Limb (tissue), 2 donors: ENCODE measurements around the gene COX10.
"Not testable (repeated sequence)": the region's sequence is repeated elsewhere in the genome, so short reads cannot be mapped to it uniquely, and the experiment has no call there.

Source experiments
- DNase-seq, 2 donors: peaks; one replicate each; pipeline ENCODE4 v3.0.0-alpha.2; 2016; ENCODE audit errors: extremely low spot score in 2 of 2

Gene COX10

DNA sequence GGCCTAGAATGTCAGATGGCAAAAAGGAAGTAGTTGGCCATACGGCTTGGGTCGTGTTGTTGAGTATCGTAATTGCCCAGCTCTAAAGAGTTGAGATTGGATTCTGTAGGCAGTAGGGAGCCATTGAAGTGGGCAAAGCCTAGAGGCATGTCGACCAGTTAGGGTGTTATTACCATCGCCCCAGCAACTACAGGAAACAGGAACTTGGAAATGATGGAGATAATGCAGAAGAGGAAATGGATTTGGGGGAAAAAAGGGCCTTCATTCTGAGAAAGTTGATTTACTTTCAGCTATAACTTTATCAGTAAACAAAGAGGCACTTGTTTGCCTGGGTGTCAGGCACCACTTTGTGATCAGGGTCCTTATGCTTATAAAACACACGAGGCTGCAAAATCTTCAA is 52.6 kb downstream of the COX10 start:
- DNase-seq: no peak

DNA sequence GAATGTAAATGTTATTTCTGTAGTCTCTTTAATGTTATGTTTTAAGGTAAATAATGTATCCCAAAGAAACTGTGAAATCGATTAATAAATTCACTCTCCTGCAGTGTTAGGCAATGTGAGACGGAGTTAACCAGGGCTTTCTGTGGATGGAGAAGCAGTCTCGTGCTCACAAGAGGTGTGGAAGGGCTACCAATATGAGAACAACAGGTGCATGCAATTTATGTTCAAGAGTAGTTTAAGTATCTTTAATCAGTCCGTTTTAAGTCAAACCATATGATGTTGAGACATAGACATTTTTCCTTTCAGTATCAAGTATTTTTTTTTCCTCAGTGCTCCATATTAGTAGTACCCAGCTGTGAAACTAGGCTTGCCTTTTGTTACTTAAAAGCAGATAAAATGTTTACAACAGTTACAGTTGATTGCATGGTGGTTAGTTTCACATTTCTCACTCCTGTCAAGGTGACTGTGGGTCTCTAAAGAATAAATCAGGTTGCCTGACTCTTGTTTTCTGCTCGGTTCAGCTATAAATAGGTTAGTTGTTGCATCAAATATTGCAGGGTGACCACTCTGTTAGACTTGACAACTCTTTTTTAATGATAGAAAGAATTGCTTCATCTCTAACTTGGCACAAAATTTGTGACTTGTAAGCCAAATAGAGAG is 54.4 kb downstream of the COX10 start:
- DNase-seq: no peak

DNA sequence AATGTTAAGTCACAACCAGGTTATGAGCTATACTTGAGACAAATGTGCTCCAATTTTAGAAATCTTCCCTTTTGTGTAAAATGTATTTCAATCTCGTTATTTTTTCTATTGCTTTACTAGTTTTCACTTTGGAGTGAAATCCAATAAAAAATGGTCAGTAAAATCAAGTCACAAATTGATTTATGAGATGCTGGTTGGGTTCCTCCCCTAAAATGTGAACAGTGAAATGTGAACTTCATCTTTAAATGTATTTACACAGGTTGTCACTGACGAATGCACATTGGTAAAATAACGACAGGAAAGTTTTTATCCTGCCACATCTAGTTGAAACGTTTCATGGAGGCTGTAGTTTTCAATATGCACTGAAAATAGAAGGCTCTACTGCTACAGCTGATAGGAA is 55.5 kb downstream of the COX10 start:
- DNase-seq: no peak

DNA sequence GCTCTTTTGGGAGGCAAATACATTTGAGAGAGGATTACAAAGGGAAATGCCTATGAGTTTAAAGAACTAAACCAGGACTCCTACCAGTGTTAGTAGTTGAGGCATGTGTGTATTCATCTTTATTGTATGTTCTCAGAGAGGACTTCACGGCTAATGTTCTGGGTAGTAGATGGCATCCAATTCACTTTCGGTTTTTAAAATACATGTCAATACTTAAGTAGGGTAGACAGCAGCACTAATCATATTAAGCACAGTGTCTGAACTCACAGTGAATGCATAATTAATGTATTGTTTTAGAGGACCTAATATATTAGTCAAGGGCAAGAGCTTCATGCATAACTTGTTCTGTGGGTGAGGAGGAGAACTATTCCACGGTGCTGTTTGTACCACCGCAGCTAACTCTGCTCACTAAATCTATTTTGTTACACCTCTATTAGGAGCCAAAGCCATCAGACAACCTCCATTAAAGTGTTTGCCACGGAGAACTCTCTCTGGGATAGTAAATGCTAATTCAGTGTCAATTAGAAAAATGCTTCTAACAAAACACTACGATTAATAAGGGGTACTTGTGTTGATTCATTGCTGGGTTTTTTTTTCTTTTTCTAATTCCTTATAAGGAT is 56.3 kb downstream of the COX10 start:
- no peak for DNase-seq

DNA sequence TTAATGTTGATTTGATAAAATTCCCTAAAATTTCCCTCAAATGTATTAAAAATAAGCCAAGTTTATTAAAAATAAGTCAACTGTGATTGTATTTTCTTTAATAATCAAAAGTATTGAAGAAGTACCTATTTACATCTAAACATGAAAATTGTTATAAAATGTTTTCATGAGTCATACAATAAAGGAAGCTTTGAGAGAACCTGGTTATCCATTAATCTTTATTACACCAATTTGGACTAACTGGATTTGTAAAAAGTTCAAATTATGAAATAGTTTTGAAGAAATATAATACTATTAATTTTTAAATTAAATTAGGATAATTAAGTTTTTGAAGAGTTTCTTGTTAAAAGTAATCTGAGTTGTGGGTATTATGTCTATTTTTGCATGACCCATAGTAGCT is 63.8 kb downstream of the COX10 start:
- no peak for DNase-seq

DNA sequence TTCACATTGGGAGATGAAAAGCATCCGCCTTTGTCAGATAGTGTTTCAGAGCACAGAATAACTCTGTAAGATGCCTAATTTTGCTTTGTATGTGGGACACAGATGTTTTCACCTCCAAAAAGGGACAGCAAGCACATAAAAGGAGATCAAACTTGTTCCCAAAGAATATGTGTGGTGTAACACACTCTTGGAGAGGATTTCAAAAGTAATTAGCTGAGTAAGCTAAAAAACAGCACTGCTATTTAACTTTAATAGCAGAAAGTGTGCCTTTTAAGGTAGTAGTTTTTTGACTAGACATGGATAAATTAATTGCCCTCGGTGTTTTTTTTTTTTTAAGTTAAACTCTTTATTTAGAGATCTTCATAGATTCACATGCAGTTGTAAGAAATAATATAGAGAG is 65.2 kb downstream of the COX10 start:
- DNase-seq: no peak

DNA sequence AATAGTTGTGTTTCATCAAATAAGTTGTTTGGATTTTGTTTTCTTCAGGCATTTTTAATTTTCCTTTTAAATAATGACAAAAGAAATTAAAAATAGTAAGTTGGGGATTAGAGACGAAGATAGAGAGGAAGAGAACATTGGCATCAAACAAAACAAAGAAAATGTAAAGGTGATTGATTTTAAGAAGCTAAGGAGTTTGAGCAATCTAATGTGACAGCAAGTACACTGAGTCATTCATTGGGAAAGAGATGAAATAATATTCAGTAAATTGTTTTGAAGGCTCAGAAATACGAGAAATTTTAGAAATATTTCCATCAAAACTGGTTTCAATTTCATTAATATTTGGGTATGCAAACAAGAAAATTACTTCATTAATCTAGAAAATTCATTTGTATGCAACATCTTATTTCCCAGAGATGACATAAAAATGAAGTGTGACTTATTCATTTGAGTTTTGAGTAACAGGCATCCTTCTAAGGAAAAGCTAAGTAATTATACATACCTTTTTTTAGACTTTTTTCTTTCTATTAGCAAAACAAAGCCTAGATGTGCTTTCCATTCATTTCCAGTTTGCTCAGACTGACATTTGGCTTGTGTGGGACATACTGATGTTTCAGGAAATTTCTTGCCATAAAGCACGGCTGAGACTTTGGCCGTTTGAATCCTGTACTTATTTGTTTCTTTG is 66.7 kb downstream of the COX10 start:
- no peak for DNase-seq

DNA sequence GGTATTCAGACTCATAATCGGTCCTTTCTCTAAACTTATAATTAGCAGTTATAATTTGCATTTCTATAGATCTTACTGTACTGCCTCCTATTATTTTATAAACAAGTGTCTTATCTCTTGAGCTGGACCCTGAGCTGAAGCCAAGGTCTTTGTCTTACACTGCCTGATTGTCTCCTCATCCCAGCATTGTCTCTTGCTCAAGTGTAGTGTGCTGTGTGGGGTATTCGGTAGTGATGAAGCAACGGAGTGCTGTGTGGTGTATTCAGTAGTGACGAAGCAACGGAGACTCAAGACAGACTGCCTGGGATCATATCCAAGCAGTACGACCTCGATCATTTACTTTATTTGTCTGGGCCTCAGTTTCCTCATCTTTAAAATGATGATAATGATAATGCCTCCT is 69.3 kb downstream of the COX10 start:
- no peak for DNase-seq

DNA sequence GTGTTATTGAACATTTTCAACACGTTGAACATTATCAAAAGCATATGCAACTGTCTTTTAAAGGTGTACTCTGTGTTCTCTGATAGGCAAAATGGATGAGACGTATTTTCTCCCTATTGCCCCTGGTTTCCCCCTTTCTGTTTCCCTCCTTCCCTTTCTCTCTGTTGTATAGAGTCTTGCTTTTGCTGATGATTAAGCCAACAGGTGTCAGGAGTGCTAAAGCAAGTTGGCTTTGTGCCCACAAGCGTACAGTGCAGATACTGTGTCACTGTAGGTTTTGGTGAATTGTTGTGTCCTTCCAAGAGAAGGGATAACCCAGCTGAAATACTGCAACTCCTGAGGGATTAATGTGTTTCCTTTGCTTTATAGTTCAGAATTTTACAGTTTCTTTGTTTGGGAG is 74.4 kb downstream of the COX10 start:
- DNase-seq: peak; percentile 35 to 39

DNA sequence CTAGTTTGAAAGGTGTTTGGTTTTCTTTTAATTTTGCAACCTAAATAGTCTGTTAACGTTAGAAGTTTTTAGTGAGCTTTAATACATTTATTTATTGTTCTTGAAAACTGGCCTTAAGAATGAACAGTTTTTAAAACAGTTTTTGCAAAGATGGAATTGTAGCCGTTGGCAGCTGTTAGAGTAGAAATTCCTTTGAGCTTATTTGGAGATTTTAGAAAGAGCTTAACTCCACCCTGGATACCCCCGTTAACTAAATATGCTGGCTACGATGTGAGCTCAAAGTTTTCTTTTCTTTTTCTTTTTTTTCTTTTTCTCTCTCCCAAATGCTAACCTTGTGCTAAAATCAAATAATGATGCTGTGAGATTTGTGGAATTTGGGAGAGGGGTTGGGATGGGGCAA is 75.2 kb downstream of the COX10 start:
- DNase-seq: peak in 1 of 2 donors; percentile 28

DNA sequence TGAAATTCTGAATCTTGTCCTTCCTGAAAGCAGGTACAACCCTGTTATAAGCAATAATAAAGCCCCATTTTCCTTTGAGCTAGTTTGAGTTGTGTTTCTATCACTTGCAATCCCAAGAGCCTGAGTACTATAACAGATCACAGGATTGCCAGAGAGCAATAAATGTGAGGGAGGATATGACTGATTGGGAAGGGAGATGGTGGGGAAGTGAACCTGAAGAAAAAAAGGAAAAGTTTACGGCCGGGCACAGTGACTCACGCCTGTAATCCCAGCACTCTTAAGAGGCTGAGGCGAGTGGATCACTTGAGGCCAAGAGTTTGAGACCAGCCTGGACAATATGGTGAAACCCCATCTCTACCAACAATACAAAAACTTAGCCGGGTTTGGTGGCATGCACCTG is 80.4 kb downstream of the COX10 start:
- no peak for DNase-seq

DNA sequence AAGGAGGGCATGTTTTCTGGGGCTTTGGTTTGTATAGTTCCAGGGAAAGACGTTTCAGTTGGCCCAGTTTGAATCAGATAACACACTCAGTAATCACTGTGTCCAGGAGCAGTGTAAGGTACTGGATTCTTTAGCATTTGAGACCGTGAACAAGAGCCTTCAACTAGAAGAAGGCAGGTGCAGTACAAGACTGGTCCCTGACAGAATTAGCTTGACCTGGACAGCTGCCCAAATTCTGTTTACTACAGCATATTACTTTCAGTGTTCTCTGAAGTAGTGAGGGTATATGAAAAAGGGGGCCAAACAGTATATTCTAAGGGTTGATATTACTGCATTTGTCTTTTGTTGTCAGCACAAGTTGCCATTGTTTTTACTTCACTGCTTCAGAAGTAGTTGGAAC is 81.3 kb downstream of the COX10 start:
- DNase-seq: no peak

DNA sequence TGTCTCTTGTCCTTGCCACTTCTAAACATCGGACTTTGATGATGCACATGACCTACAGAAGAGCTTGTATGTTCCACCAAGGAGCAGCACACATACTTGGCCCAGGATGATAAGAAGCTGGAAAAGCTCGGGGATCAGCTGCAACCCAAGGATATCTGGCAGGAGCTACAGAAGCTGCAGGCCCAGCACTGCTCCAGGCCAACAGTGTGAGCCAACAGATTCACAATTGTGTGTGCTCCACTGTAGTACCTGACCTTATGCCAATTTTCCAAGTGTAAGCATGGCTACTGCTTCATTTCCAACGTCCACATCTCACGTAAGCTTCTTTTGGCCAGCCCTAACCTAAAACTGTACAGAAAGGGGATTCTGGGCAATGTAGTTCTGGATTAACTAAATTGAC is 83.4 kb downstream of the COX10 start:
- peak in 1 of 2 donors; percentile 51 for DNase-seq

DNA sequence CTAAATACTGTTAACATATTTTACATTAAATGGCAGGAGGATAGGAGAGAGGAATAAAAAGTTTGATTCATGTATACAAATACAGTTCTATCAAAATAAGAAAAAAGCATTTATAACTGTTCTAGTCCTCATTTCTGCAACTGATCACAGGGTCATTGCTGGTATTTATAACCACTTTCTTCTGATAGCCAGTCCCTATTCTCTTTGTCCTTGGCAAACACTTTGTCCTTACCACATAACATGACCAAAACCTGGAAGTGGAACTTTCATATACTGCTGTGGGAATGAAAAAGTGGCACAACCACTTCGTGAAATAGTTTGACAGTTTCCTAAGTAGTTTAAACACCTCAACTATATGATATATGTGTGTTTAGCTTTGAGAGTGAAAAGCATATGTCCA is 84.1 kb downstream of the COX10 start:
- no peak for DNase-seq

DNA sequence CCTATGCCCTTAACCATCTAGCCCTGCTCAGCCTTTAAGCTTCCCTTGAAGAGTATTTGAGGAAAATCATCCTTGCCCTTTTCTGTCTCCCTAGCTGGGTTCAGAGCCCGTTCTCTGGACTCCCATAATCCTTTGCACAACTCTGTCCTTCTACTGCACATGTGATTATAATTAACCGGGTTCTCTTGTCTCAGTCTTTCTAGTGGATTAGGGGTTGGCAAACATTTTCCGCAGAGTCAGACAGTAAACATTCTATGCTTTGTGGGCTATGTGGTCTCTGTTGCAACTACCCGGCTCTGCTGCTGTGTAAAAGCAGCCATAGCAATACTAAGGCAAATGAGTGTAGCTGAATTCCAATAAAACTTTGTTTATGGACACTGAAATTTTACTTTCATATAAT is 87.4 kb downstream of the COX10 start:
- no peak for DNase-seq

DNA sequence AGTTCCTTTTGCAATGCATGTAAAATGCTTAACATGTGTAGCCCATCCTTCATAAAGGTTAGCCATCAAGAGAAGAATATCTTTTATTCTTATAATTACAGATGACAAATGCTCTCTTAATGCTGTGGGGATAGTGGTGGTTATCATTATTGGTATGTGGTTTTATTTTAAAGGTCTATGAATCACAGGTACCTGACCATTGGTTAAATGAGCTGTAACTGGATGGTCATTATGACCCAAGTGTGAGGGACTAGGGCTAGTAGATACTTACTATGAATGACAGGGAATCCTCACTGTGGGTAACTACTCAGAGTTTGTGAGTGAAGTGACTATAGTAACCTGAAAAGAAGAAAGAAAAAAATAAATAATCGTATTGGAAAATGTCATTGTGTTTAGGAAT is 88.5 kb downstream of the COX10 start:
- no peak for DNase-seq

DNA sequence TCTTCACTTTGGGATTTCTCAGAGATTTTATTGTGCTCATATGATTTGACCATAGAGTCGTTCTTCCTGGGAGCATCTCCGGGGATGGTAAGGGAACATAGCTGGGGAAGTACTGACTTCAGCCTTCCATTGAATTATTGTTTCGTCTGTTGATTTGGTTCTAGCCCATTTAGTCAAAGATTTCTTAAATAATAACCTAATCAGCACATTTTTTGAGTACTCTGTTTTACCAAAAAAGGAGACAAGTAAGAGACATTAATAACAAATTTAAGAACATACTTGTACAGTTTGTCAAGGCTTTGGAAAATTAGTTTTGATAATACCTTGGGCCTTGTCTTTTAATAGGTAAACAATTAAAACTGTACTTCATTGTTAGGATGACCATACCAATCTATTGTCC is 89.4 kb downstream of the COX10 start:
- DNase-seq: no peak

DNA sequence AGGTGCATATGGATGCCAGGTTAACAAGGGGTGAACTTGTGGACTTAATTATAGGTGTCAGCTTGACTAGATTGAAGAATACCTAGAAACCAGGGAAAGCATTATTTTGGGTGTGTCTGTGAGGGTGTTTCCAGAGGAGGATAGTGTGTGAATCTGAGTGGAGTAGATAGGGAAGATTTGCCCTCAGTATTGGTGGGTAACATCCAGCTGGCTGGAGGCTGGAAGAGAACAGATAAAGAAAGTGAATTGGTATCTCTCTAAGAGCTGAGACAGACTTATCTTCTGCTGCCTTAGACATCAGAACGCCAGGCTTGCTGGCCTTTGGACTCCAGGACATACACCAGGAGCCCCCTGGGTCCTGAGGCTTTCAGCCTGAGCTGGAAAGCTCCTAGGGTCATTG is 92.1 kb downstream of the COX10 start:
- no peak for DNase-seq

DNA sequence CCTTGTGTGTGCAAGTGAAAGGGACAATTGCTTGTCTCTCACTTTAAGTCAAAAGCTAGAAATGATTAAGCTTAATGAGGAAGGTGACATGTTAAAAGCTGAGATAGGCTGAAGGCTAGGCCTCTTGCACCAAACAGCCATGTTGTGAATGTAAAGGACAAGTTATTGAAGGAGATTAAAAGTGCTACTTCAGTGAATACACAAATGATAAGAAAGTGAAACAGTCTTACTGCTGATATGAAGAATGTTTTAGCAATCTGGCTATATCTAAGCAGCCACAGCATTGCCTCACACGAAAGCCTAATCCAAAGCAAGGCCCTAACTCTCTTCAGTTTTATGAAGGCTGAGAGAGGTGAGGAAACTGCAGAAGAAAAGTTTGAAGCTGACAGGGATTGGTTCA is 96.3 kb downstream of the COX10 start:
- no peak for DNase-seq

DNA sequence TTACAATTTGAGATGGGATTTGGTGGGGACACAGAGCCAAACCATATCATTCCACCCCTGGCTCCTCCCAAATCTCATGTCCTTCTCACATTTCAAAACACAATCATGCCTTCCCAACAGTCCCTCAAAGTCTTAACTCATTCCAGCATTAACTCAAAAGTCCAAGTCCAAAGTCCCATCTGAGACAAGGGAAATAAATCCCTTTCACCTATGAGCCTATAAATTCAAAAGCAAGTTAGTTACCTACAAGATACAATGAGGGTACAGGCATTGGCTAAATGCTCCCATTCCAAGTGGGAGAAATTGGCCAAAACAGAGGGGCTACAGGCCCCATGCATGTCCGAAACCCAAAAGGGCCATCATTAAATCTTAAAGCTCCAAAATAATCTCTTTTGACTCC is 98.5 kb downstream of the COX10 start:
- DNase-seq: not testable (repeated sequence)

DNA sequence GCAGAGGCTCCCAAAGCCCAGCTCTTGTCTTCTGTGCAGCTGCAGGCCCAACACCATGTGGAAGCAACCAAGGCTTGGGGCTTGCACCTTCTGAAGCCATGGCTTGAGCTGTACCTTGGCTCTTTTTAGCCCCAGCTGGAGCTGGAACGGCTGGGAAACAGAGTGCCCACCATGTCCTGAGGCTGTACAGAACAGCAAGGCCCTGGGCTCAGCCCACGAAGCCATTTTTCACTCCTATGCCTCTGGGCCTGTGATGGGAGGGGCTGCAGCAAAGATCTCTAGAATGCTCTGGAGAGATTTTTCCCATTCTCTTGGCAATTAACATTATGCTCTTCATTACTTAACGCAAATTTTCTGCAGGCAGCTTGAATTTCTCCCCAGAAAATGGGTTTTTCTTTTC is 99.3 kb downstream of the COX10 start:
- no peak for DNase-seq

DNA sequence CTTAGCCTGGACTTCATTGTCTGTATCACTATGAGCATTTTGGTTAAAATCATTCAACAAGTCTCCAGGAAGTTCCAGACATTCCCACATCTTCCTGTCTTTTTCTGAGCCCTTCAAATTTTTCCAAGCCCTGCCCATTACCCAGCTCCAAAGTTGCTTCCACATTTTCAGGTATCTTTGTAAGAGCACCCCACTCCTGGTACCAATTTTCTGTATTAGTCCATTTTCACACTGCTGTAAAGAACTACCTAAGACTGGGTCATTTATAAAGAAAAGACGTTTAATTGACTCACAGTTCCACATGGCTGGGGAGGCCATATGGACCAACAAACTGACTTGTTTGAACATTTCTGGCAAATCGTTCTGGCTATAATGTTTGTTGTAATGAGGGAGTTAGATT is 100.0 kb downstream of the COX10 start:
- DNase-seq: no peak

DNA sequence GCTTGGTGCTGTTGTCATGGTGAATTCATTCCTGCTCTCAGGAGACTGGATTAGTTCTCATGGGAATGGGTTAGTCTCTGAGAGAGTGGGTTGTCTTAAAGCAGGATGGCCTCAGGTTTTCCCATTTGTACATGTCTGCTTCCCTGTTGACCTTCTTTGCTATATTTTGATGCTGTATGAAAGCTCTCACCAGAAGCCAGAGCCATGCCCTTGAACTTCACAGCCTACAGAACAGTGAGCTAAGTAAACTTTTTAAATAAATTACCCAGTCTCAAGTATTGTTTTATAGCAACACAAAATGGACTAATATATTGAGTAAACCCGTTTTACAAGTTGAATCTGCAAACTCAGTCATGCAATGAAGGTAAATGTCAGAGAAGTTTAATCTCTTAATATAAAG is 100.6 kb downstream of the COX10 start:
- DNase-seq: no peak
